ENCODE results near the gene GUCA1A. TPM values are rescaled to one million over a fixed set of nuclear protein-coding genes. Genes with fewer than 3 reads are reported as not detected.

Gene GUCA1A
- total RNA-seq, 2 experiments from 2014 or later = not detected

GRCh38 chr6:42228305-42228704, 55.1 kb downstream of the GUCA1A start:
- BruUV-seq (replicated peaks) = no TSS peak
- ChIA-PET POLR2A (no interaction called here), CTCF (ENCODE audit: unreplicated experiment) (no interaction called here)
- Histone ChIP-seq H3K36me3 (ENCODE audit: insufficient read depth, low read length) (no peaks in the 10 kb centered on the region), H3K79me2 (ENCODE audit: insufficient read depth, low read depth, low read length) (no peaks in the 10 kb centered on the region), H3K4me3 (ENCODE audit: low read depth, low read length, poor library complexity, severe bottlenecking) (no peak overlapping the region), H3K4me1 (ENCODE audit: insufficient read depth, low read length, poor library complexity, severe bottlenecking) (peaks cover 6% of the 10 kb centered on the region), H2AFZ (ENCODE audit: low read length) (no peak overlapping the region), H4K20me1 (ENCODE audit: insufficient read depth, low read length) (no peaks in the 10 kb centered on the region), H3K27ac (ENCODE audit: low read depth, low read length, poor library complexity, severe bottlenecking) (no peak overlapping the region), H3K9me2 (ENCODE audit: insufficient read depth, low read length) (no peaks in the 10 kb centered on the region), H3K9me3 (ENCODE audit: low read length) (no peaks in the 10 kb centered on the region), H3K4me2 (ENCODE audit: low read length) (no peak overlapping the region)
- DNase-seq (ENCODE audit: low spot score) = no peak
- intact Hi-C loops (cut with micrococcal nuclease; ENCODE audit: unreplicated experiment) = no loop called here
- TF ChIP-seq CTCF (conservative IDR thresholded peaks at IDR 0.05; ENCODE audit: low read length) (no peak), EZH2phosphoT487 (IDR thresholded peaks at IDR 0.05; ENCODE audit: borderline replicate concordance, low read depth, low read length) (no peak)

Other genes starting within 250 kb of the GUCA1A start
- gene CCND3, start 231.6 kb upstream of the GUCA1A start, total RNA-seq (2014; rRNA removed; shearing (Covaris generic)) = 229 and 319 TPM in 2 replicates
- gene CCND3, start 231.6 kb upstream of the GUCA1A start, total RNA-seq (2022) = 244 and 303 TPM in 2 replicates
- gene TAF8, start 122.8 kb upstream of the GUCA1A start, total RNA-seq (2014; rRNA removed; shearing (Covaris generic)) = 33.2 and 35.1 TPM in 2 replicates
- gene TAF8, start 122.8 kb upstream of the GUCA1A start, total RNA-seq (2022) = 47.8 and 56.0 TPM in 2 replicates
- 0.03 TPM in 2 replicates for gene C6orf132, start 30.7 kb upstream of the GUCA1A start, total RNA-seq (2014; rRNA removed; shearing (Covaris generic))
- not detected in 2 replicates for gene C6orf132, start 30.7 kb upstream of the GUCA1A start, total RNA-seq (2022)
- 1.4 and 1.9 TPM in 2 replicates for gene GUCA1B, start 21.6 kb downstream of the GUCA1A start, total RNA-seq (2014; rRNA removed; shearing (Covaris generic))
- 3.0 and 4.3 TPM in 2 replicates for gene GUCA1B, start 21.6 kb downstream of the GUCA1A start, total RNA-seq (2022)
- gene MRPS10, start 44.5 kb downstream of the GUCA1A start, total RNA-seq (2014; rRNA removed; shearing (Covaris generic)) = 25.1 and 25.8 TPM in 2 replicates
- gene MRPS10, start 44.5 kb downstream of the GUCA1A start, total RNA-seq (2022) = 44.6 and 45.0 TPM in 2 replicates